ENCODE data around the gene FAM107B.

Gene FAM107B

DNA sequence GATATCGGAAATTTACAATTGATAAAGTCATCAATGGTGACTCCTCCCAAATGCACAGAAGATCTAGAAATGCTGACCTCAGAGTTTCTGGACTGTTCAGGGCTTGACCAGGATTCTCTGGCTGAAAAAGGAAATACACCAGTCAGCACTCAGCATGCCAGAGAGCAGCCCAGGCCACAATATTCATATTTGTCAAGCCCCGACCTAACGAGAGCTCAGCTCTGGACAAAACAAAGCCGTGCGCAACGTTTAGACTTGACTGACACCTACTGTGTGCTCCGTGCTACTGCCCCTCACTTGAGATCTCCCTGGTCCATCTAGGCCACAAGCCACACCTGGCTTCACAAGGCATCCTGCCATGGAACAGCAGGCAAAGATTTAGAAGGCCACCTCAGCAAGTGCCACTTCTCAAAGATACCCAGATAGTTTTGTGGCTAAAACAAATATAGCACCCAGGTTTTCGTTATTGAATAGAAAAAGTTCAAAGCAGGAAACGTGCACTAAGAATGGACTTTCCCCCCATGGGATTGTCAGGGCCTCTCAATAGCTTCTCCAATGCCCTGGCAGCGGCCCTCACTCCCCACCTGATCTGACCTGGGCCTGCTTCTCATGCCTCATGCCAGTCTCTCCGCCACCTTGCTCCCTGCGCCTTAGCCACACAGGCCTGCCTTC is 218.3 kb downstream of the FAM107B start:
- no peak for DNase-seq (ENCODE audit: low read depth)

DNA sequence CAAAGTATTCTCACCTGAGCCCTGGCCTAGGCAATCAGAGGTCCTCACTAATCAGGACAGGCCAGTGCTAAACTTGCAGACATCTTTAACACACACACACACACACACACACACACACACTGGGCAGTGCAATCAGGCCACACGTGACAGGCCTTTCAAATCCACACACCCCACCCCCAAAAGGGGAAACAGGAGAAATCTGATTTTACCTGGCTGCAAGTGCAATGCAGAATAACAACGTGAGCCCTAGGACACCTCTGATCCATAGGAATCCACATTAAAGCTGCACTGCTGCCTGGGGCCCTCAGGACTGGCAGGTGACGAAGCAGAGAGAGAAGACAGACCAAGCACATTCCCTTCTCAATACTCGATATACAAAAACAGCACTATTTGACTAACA is 218.9 kb downstream of the FAM107B start:
- no peak for DNase-seq (ENCODE audit: low read depth)

DNA sequence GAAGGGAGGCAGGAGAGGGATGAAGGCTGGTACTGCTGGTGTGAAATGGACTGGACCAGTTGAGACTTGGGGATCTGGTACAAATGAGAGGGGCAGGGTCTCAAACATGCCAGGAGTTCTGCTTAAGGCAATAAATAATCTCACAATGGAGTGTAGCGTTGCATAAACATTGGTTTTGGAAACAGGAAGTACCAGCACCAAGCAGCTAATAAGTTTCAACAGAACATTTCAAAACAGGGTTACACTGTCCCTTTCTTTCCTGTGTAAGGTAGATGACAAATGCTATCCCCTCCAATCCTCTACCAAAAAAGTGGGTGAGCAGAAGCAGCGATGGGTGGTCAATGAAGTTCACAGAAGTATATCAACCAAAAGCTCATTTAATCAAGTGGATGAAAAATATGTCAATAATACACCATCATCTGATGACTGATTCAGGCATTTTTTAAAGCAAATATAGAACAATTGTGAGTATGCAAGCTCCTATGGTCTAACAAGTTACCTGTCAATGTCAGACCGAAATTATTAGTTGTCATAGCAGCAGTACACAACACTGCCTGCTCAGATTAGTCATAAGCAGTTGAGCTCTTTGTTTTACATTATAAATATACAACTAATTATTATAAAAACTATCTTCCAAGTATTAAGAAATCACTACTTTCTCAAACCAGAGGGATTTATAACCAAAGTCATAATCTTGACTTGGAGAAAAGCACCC is 220.0 kb downstream of the FAM107B start:
- no peak for DNase-seq (ENCODE audit: low read depth)

DNA sequence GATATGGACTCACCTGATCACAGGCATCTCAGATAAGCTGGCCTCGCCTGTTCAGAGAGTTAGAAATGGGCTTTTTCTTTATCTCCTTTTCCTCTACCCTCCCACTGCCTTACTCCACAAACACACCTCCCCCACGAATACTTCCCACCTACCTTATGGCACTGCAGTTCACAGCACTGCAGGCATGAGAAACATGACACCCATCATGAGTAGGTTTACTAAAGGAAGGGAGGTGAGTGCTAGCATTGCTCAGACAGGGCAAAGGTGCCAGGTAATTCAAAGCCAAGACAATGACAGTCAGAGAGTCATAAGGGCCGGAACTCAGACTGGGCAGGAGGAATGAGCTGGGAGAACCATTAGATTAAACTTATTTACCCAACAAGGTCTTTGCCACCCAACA is 220.6 kb downstream of the FAM107B start:
- DNase-seq (ENCODE audit: low read depth): no peak

DNA sequence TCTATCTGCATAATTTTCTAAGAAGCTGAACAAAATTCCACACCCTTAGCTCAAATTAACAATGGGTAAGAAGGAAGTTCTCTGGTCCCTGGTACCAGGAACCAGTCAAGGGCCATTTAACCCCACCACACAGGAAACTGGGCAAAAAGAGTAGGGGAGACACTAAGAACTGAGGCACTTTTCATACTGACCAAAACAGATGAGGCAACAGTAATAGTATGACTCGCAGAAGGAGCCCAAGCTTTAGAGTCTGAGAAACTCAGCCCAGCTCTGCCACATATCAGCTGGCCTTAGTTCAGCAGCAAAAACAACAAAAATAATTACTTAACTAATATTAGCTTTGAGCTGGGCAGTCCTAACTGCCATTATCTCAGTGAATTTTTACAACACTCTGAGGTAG is 221.2 kb downstream of the FAM107B start:
- DNase-seq (ENCODE audit: low read depth): no peak

DNA sequence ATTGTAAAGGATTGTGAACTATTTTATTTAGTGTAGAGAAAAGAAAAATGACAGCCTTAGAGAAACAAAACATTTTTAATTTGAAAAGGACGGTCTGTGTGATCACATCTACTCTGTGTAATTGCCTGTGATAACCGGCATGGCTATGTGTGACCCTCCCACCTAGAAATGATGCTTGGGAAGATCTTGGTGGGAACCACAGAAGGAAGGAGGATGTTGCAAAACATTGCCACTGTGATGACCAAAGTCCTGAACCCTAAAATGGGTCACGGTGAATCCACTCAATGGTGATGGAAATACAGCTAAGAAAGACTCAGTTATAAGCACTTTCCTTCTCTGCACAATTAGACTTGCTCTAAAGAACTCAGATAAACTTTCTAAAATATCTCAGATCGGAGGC is 222.7 kb downstream of the FAM107B start:
- DNase-seq (ENCODE audit: low read depth): no peak

DNA sequence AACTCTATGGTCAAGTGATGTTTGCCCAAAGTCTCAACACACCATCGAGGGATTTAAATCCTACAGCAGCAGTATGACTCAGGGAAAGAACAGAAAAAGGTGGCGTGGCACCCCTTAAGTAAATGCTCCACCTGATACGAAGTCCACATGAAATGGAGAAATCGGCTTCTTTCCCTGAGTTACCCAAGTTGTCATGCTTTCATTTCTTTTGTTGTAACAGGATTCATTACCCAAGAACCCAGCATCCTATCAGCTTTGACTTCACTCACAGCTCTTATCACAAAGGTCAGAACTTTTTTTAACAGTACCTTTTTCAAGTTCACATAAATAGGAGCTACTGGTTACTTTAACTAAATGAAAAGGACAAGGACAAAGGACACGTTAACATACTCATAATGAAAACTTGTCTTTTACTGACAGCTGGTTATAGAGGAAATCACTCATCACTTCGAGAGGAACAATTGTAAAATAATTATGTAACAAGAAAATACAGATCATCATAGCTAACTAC is 224.2 kb downstream of the FAM107B start:
- no peak for DNase-seq (ENCODE audit: low read depth)

DNA sequence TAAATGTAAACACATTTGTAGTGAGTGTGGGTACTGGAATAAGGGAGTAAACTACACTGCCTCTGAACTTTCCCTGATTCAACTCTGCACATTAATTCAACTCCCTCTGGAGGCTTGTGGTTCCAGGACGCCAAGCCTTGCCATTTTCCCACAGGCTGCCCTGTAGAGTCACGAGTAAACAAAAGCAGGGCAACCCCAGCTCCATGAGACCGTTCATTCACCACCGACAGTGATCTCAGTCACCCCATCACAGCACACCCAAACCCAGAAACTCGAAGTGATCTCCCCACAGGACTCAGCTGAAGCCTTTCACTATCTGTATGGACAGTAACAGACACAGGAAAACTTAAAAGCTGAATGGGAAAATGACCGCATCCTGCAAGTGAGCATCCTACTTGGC is 225.2 kb downstream of the FAM107B start:
- no peak for DNase-seq (ENCODE audit: low read depth)

DNA sequence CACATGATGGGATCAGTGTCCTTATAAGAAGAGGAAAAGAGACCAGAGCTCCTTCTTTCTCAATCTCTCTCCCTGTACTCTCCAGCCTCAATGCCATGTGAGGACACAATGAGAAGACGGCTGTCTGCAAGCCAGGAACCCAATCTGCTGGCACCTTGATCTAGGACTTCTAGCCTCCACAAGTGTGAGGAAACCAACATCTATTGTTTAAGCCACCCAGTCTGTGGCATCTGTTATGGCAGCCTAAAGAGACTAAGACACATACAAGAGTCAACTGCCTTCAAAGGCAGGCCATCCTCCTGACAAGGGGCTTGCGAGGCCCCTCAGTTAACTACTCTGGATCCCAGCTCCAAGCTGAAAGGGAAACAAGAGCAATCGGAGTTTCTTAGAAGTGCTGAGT is 225.7 kb downstream of the FAM107B start:
- no peak for DNase-seq (ENCODE audit: low read depth)

DNA sequence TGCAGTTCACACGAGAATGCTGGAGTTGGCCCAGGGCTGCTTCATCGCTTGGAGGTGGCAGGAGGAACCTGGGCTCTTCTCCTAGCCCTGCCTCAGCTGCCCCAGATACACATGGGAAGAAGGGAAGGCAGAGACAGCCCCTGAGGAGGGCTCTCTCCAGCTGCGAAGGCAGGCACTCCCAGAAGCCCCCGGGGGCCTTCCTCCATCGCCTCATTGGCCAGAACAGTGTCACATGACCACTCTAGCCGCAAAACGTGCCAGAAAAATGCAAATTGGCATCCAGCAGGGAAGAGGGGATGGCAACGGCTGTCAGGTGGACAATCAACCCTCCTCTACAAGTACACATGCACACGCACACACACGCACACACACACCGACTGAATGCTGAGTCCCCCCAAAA is 226.2 kb downstream of the FAM107B start:
- DNase-seq (ENCODE audit: low read depth): no peak

DNA sequence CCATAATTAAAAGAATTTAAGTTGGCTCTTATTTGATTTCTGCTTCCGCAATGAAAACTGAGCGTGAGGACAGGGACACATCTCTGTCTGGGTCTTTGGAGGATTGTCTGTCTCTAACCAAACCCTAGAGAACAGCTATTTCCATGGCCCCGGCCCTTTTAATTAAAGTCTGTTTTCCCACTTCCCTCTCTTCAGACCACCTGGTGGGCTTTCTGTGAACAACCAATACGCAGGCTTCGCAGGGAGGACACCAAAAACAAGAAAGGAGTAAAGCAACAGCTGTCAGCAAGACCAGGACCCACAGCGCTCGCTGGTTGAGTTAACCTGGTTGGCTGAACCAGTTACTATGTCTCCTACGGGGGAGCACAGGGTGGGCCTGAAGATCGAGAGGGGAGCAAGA is 226.9 kb downstream of the FAM107B start:
- DNase-seq (ENCODE audit: low read depth): no peak

DNA sequence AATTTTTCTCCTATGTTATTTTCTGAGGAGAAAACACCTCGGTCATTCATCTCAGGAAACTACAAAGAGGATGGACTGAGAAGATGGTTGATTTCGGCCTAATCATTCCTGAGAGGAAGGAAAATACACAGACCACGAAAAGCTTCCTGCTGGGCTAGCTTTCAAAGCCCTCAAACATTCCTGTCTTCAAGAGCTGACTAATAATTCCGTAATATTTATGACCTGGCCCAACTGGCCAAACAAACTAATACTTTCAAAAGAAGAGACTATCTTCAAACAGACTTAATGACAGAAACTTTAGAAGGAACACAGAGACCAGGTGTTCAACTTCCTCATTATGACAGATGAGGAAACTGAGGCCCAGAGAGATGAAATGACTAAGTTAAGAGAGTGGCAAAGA is 228.9 kb downstream of the FAM107B start:
- no peak for DNase-seq (ENCODE audit: low read depth)

DNA sequence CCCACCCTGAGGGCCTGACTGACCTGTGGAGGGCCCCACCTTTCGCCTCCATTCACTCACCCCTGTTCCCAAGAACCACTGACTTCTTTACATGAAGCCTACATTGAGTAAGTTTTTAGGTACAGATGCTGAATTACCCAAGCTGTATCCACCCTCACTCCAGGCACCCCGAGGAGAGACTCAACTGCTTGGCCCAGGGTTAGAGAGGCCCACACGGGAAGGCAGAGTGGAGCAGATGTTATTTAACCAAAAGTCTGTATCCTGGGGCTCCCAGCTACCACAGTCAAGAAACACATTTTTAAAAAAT is 230.8 kb downstream of the FAM107B start:
- no peak for DNase-seq (ENCODE audit: low read depth)

DNA sequence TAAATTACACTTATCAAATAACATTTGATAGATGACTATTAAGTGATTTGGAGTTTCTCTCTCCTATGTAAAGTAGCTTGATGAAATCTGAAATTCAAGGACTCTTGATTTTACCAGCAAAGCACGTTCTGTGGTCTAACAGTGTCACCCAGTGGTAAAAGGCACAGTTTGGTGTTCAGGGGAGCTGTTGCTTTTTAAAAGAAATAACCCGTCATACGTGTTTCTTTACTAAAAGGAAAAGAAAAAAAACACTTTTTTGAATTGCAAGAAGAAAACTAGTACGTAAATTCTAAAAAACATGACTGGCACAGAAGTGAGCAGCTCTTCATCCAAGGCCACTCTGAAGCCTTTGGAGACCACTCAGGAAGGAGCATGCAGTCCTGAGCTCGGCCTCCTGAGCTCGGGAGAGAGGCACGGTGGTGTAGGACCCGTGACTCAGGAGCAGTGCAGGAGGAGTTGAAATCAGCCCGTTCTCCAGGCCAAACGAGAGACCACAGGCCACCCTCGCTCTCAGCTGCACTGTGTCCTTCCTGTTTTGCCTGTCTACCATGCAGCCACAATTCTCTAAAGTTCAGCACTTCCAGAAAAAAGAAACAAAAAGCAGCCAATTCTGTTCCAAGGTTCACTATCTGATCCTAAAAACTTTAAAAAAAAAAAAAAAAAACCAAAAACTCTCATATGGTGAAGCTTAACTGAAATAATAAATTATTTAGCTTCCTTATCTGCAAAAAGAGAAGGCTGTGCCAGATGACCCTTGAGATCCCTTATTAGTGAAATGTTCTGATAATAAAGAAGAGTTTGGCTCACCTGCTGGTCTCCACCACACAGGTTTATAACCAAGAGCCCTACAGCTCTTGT is 231.4 kb downstream of the FAM107B start:
- DNase-seq (ENCODE audit: low read depth): no peak

DNA sequence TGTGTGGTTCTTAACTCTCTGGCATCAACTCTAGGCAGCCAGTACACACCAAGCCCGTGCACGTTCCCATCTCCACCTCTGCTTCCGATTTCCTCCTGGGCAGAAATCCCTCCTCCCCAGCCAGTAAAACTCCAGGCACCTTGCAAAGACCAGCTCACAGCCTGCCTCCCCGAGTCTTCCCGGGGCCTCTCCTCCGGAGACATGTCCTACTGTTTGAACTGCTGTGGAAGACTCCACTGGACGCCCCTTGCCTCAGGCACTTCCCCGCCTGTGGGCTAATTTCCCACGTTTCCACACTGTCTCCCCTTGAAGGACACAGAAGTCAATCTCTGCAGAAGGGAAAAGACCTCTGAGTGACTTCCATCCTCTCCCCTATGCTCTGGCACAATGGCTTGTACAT is 233.3 kb downstream of the FAM107B start:
- no peak for DNase-seq (ENCODE audit: low read depth)

DNA sequence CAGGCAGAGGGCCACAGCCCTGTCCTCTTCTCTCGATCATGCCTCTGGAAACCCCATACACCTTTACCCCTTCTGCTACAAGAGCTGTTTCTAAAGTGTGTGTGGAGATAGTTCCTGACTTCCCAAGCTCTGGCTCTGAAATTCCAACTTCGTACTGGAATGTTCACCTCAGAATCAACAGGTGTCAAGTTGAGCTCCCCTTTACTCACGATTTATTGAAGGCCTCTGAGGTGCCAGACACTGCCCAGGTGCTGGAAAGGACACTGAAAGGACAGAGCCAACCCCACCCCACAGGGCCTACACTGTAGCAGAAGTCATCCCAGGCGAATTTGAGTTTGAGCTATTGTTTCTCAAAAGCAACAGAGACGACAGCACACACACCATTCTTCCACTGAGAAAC is 234.1 kb downstream of the FAM107B start:
- DNase-seq (ENCODE audit: low read depth): no peak

DNA sequence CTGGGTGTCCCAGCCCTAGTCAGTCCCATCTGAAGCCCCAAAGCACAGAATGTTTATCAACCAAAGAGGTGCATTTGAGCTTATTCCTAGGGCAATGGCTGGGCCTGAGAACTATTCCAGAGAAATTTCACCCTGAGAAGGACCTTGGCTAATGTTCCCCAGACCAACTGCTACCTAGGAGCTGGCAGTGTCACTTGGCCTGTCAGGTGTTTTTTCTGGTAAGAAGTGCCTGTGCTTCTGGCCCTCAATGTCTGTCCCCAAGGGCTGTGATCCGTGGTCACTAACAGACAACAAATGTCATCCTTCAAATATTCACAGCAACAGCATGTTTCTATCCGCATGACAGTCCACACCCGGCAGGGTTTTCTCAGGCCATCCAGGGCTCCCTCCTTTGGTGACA is 234.6 kb downstream of the FAM107B start:
- no peak for DNase-seq (ENCODE audit: low read depth)

DNA sequence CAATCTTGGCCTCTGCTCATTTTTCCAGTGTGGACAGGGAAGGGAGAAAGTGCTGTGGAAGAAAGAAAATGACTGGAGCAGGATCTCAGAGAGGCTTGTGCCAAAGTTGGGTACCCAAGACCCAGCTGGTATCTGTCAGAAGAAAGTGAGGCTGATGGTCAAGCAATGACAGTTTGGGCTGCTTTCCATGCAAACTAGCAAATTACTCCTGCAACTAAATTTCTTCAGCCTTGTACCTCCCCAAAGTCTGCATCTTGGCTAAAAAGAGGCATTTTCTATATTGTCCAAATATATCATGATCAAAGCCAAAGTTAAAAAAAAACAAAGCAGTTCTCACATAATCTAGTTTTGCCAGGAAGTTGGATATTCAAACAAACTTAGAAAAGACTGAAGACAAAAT is 235.5 kb downstream of the FAM107B start:
- no peak for DNase-seq (ENCODE audit: low read depth)

DNA sequence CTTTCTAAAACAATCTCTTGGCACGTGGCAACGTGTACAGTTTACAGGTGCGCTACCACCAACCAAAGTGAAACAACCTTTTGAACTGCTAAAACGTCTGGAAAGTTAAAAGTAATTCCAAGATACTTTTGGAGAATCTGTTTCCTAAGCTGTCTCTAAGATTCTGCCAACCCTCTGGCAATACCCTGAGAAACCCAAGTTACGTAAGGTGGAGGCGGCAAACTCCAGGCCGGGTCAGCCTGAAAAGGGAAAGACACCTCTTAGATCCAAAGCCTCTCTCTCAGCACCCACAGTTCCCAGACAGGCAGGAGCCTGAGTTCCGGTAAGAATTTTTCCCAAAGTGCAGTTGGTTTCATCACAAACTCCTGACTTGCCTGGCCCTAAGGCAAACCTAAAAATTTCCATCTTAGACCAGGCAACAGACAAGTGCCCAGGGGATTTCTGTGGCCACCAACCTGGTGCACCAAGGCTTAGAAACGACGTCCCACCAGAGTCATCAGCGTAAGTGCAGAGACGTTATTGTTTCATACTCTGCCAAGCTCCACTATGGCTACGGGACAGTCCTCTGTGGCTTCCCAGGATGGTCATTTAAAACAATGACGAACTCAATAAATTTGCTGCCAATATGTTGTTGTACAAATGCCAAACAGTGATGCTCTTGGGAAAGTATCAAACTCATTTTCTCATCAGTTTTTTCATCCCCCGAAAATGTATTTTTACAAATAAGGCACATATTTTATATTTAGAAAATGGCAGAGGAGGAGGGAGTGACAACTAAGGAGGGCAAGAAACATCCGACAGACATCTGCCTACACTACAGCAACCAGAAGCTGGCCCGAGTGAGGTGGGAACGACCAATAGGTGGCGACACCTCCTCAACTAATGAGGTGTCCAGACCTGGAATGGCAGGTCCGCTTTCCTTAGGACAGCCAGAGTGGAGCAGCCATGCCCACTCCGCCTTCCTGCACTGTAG is 238.2 kb downstream of the FAM107B start:
- no peak for DNase-seq (ENCODE audit: low read depth)

DNA sequence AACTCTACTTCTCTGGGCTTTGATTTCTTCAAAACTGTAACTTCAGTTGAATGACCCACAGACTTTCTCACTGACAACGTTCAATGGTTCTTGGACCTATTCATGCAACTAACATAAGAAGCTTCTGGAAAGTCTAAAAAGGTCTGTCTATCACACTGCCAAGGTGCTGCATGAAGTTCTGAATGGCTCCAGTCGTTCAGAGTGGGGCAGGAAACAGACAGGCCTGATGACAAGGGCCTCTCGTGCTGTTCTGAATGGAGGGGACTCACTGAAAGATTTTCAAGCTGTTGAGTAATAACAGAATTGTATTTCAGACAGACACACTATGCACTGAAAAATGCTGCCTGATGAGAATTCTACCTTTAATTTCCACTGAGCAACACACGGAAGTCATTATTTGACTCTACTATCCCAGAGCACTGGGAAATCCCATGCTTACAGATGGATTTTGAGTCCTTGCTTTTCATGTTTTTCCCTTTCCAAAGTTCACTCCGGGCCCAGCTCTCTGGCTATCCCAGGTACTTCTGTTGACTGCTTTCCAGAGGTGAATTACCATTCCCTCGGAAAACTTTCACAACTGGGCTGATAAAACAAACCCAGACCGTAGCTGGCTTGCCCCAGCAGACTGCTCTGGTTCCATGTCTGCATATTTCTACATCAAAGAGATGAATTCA is 239.1 kb downstream of the FAM107B start:
- no peak for DNase-seq (ENCODE audit: low read depth)

DNA sequence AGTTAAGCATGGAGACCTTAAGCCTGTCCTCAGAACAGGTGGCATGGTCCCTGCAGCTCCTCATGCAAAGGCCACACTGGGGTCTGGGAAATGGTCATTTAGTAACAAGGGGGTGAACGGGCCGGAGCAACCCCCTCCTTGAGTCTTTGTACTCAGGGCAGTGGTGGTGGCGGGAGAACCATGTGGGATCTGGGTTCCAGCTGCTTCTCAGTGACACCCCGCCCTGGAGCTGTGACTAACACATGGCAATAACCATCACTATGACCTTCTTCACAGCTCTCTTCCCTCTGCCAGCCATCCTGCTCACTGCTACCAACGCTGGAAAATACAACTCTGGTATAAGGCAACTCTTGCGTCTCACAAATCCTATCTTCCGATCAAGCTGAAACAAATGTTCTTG is 240.5 kb downstream of the FAM107B start:
- no peak for DNase-seq (ENCODE audit: low read depth)

Data from stimulated activated CD8-positive, alpha-beta memory T cell treated with anti-CD3 and anti-CD28 coated beads, Interleukin-12 subunit alpha, Interleukin-12 subunit beta, amount 100 ng/mL, for 1 hour (primary cell).